ENCODE measurements around the gene ADCY9.
"Not testable (repeated sequence)": the region's sequence is repeated elsewhere in the genome, so short reads cannot be mapped to it uniquely, and the experiment has no call there.

ADCY9 gene

GRCh38 chr16:3945751-3946603 lies 170.3 kb downstream of the ADCY9 start:
- peak; percentile 96 for DNase-seq

- DNase-seq, result not testable (repeated sequence)
Observed at GRCh38 chr16:3944457-3944856, 171.8 kb downstream of the ADCY9 start.

- not testable (repeated sequence) for DNase-seq
Observed at GRCh38 chr16:3942146-3942545, 174.1 kb downstream of the ADCY9 start.

DNA sequence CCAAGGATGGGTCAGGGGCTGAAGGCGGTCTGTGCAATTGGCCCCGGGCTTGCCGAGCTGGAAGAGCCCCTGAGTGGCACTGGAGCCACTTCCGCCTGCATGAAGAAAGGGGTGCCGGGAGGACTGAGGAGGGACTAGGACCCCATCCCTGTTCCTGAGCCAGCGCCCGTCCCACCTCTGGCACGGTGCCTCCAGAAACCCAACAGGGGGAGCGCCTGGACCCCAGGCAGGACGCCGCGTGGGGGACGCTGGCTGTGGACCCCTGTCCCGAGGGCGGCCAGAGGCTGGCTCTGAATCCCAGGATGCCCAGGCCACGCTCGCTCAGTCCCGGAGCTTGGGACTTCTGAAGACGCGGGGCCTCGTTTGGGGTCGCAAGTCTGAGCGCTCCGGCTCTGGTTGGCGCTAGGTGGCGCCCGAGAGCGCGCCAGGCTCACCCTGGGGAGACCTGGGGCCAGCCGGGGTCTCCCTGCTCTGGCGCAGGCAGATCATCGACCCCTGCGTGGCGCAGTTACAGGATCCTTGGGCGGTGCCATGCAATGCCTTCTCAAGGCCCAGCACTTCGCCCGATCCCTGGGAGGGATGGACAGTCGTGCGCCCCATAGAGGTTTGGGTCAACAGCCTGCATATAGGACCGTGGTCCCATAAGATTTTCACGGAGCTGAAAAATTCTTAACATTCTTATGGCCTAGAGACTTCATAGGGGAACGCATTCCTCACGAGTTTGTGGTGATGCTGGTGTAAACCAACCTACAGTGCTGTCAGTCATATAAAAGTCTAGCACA lies 177.2 kb downstream of the ADCY9 start:
- DNase-seq, result peak; percentile 62

- DNase-seq, result no peak
Observed at GRCh38 chr16:3938471-3938842, 177.8 kb downstream of the ADCY9 start.

GRCh38 chr16:3937066-3937875 lies 179.0 kb downstream of the ADCY9 start:
- DNase-seq, result no peak

- no peak for DNase-seq
Observed at GRCh38 chr16:3935921-3936320, 180.3 kb downstream of the ADCY9 start.

DNA sequence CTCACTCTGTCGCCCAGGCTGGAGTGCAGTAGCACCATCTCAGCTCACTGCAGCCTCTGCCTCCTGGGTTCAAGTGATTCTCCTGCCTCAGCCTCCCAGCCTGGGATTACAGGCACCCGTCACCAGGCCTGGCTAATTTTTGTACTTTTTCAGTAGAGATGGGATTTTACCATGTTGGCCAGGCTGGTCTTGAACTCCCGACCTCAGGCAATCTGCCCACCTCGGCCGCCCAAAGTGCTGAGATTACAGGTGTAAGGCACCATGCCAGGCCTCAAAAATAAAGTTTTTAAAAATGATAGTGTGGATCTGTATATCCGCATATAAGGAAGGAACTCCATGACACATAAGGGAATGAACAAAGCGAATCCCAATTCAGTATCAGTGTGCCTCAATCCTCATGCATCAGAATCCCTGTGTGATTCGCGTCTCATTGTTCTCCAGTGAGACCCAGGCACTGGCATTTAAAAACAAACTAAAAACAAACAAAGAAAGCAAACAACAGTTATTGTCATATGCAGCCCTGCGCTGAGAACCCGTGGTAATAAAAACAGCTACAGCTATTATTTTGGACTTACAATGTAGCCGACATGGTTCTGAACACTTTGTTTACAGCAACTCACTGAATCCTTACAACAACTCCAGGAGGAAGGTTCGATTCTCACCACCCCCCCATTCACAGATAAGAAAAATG lies 181.6 kb downstream of the ADCY9 start:
- no peak for DNase-seq

- DNase-seq, result not testable (repeated sequence)
Observed at GRCh38 chr16:3927147-3927546, 189.1 kb downstream of the ADCY9 start.

- no peak for DNase-seq
Observed at GRCh38 chr16:3924763-3925162, 191.5 kb downstream of the ADCY9 start.

DNA sequence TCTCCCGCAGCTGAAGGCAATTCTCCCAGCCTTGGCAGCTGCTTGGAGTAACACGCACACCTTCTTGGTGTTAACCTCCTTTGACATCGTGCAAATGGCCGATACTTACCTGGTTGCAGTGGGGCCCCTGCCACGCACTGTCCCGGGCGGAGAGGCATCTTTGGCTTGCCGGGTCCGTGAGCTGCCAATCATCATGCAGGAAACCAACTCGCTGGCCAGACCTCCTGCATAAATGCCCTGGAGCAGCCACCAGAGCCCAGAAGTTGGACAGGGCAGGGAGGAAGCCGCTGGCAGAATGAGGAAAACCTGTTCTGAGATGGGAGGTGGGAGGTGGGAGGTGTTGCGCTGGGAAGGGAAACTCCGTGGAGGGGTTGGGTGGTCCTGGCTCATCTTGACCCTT lies 194.0 kb downstream of the ADCY9 start:
- DNase-seq, result no peak

DNA sequence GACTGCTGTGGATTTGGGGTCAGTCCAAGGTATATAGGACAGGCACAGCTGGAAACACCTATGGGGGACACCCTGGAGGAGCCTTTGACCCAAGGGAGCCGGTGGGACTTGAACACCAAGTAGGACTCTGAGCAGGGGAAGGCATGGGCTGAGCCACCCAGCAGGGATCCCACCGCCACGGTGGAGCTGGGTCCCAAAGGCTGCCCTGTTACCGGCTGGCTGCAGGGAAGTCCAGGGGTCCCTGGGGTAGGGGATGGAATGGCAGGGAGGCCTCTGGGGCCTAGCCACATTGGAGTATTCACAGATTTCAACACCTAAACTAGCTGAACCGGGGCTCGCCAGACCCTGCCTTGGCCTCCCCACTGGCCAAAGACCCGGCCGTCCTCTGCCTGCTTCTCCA lies 196.0 kb downstream of the ADCY9 start:
- DNase-seq, result no peak

DNA sequence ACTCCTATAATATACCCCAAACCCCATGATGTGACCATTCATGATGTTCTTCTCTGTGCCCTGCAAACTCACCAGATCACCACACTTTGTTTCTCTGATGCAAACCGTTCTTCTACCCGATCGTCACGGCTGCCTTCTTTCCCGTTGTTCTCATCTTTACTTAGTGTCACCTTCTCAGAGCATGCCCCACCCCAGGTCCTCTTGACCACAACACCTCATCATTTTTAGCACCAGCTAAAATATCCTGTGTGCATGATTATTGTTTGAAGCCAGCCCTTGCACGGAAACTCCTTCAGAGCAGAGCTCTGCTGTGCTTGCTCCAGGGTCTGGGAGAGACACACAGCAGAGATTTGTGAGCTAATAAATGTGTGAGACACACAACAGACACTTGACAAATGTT lies 196.8 kb downstream of the ADCY9 start:
- no peak for DNase-seq

DNA sequence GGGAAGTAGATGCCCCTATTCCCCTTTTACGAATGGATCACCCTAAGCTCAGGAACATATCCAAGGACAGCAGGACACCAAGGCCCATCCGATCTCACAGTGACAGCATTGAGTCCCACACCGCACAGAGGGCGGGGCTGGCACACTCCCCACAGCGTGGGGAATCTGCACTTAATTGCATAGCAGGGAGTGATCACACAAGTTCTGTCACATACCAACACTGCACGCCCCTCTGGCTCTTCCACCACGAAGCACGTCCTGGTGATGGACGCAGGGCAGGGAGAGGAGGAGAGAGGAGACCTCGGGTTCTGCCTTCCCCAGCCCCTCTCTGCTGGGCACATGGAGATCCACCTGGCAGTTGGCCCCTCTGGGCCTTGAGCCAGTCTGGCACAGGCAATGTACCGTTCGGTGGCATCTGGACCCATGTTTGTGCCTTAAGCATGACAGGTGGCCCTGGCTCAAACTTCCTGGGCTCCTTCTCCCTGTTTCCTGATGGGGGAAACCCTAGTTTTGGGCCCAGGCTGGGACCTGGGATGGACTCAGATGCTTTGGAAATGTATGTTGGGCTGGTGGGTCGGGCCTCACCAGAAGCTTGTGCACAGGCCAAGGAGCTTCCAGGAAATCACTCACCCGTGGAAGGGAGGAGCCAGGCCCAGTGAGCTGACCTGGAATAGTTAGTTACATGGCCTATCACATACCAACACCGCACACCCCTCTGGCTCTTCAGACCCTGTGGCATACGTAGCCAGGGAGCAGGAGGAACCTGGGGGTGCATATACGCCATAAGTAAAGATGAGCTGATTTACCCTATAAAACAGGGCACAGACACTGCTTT lies 200.6 kb downstream of the ADCY9 start:
- no peak for DNase-seq

- DNase-seq, result no peak
Observed at GRCh38 chr16:3912897-3913296, 203.3 kb downstream of the ADCY9 start.

All from kidney glomerular epithelial cell (primary cell).